Measurements from ENCODE around the gene UBE2F.

DNA sequence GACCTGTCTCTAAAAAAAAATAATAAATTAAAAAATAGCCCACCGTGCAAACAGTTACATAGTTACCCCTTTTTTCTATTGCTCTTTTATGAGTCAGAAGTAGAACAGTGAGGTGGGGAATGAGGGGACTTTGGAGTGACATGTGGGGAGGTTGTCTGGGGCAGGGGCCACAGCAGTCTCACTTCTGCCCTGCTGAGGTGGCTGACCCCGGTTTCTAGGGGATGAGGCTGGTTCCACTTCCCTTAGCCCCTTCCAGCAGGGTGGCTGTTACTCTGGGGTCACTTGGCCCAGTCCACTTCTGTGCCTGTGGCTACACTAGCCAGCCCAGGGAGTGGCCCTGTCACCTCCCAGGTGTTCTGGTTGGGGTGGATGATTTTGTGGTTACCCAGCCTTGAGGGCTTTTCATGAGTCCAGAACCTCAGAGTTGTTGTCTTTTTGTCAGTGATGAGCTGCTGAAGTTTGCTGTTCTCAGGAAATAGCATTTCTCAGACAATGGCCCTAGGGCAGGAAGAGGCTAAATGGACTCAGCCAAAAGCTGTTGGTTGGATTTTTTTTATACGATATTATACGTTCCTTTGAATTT is 66.0 kb downstream of the UBE2F start:
- TF ChIP-seq, protein P1, sequence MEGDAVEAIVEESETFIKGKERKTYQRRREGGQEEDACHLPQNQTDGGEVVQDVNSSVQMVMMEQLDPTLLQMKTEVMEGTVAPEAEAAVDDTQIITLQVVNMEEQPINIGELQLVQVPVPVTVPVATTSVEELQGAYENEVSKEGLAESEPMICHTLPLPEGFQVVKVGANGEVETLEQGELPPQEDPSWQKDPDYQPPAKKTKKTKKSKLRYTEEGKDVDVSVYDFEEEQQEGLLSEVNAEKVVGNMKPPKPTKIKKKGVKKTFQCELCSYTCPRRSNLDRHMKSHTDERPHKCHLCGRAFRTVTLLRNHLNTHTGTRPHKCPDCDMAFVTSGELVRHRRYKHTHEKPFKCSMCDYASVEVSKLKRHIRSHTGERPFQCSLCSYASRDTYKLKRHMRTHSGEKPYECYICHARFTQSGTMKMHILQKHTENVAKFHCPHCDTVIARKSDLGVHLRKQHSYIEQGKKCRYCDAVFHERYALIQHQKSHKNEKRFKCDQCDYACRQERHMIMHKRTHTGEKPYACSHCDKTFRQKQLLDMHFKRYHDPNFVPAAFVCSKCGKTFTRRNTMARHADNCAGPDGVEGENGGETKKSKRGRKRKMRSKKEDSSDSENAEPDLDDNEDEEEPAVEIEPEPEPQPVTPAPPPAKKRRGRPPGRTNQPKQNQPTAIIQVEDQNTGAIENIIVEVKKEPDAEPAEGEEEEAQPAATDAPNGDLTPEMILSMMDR (conservative IDR thresholded peaks at IDR 0.05; ENCODE audit: low read depth, low read length): no peak
- no peak for TF ChIP-seq EZH2 (IDR thresholded peaks at IDR 0.05; ENCODE audit: borderline replicate concordance, low read depth, low read length, poor library complexity, severe bottlenecking)

Measured in A673 (cell line).